CD4-positive, alpha-beta T cell treated with Interleukin-1 beta for 1 hour (primary cell): ENCODE results near the gene KDM3B.
A peak's percentile ranks its signal among the peaks of the same experiment; 100 is the strongest.
"Not testable (repeated sequence)": the region's sequence is repeated elsewhere in the genome, so short reads cannot be mapped to it uniquely, and the experiment has no call there.

Experiments
- DNase-seq, 2 donors: peaks; one replicate each; pipeline ENCODE4 v3.0.0-alpha.2; 2020 to 2022

KDM3B gene

GRCh38 chr5:138468133-138468965, 115.9 kb downstream of the KDM3B start:
- peak in 1 of 2 donors; percentile 27 for DNase-seq

- no peak for DNase-seq
These were observed 116.6 kb downstream of the KDM3B start for GRCh38 chr5:138468966-138469539.

GRCh38 chr5:138469540-138470321, 117.2 kb downstream of the KDM3B start:
- DNase-seq: peak; percentile 66

- peak in 1 of 2 donors; percentile 25 for DNase-seq
These were observed 118.0 kb downstream of the KDM3B start for GRCh38 chr5:138470322-138471051.

DNA sequence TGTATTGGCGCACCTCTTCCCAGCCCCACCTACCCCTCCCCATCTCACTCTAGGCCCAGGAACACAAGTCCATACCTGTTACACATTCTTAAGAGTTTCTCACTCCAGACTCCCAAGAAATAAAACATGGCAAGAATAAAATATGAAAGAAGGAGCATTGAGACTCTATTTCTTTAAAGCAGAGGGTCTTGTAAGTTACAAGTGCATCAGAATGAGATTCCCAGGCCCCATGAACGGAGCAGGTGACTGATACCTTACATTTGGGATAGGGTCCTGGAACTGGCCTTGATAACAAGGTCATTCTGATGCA, 118.5 kb downstream of the KDM3B start:
- no peak for DNase-seq

- DNase-seq: no peak
These were observed 119.9 kb downstream of the KDM3B start for GRCh38 chr5:138472353-138472752.

DNA sequence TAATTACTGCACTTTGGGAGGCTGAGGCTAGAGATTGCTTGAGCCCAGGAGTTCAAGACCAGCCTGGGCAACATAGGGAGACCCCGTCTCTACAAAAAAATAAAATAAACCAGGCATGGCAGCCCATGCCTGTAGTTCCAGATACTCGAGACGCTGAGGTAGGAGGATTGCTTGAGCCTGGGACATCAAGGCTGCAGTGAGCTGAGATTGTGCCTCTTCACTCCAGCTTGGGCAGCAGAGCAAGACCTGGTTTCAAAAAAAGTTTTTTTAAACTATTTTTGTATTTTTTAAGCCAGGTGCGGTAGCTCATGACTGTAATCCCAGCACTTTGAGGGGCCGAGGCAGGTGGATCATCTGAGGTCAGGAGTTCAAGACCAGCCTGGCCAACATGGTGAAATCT, 120.7 kb downstream of the KDM3B start:
- not testable (repeated sequence) for DNase-seq

- DNase-seq: no peak
These were observed 124.4 kb downstream of the KDM3B start for GRCh38 chr5:138476918-138477317.

GRCh38 chr5:138482638-138483037, 130.2 kb downstream of the KDM3B start:
- no peak for DNase-seq
